Measurements from ENCODE around the gene BMPER.

BMPER gene

DNA sequence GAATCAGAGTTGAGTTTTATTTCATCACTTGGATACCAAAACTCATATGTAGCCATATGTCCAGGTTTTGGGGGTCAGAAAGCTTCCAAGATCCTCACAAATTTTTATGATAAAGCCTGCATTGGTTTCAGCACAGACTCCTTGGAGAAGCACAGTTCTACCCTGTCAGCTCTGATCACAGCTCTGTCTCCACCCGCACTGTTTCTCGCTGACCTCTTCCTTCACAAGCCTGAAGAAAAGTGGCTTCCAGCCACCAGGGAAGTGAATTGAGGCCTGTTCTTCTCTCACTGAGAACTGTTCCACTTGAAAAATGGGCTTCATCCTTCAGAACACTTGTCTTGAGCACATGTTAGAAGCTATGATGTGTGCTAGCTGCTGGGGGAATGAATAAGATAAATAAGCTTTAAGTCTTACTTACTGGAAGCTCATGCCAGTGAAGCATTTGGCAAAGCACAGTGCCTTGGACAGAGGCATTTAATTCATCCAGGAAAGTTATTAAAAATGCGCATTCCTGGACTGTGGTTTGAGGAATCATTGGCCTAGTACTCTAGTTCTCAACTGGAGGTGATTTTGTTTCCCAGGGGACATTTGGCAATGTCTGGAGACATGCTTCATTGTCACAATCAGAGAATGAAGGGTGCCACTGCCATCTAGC, 133.6 kb downstream of the BMPER start:
- DNase-seq (ENCODE audit: insufficient read length), result no peak
- FAIRE-seq, result no peak
- TF ChIP-seq POLR2A (IDR thresholded peaks at IDR 0.05; ENCODE audit: low read depth, low read length) (no peak), POLR2AphosphoS5 (IDR thresholded peaks at IDR 0.05; ENCODE audit: low read depth, low read length) (no peak), TAF1 (IDR thresholded peaks at IDR 0.05; ENCODE audit: borderline replicate concordance, low read depth, low read length) (no peak)

DNA sequence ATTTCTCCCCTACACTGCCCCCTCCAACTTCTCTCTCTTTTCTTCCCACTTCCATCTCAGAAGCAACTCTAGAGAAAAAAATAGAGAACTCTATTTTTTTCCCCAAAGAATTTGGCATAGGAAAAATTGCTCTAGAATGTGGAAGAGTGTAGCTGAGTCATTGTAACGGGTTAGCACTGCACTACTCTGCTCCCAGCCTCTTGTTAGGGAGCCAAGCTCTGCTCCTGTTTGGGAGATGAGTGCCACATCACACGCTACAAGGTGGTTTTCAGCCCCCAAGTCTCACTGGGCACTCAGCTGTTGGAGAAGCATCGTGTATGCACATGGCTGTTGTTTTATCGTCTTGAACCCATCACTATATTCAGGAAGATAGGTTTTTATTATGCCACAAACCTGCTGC, 136.4 kb downstream of the BMPER start:
- no peak for TF ChIP-seq POLR2AphosphoS5 (IDR thresholded peaks at IDR 0.05; ENCODE audit: low read depth, low read length)
- no peak for TF ChIP-seq TAF1 (IDR thresholded peaks at IDR 0.05; ENCODE audit: borderline replicate concordance, low read depth, low read length)
- no peak for TF ChIP-seq POLR2A (IDR thresholded peaks at IDR 0.05; ENCODE audit: low read depth, low read length)
- DNase-seq (ENCODE audit: insufficient read length), result no peak
- no peak for FAIRE-seq

DNA sequence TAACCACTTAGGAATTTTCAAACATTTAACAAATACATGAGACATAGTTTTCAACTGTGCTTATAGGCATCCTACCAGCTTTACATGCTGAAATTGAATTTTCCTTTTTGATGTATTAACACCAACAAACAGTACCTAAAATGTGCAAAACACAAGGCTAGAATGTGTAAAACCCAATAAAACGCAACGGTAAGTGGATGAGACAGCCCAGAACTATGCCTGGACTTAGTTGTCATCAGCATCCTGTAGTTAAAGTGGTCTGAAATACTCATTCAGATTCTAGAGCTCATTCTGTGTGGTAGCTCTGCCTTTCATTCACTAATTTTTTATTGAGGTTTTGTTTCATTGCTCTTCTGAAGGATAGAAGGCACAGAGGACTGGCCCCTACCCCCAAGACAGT, 137.1 kb downstream of the BMPER start:
- FAIRE-seq (no peak), DNase-seq (ENCODE audit: insufficient read length) (no peak)
- TF ChIP-seq POLR2AphosphoS5 (IDR thresholded peaks at IDR 0.05; ENCODE audit: low read depth, low read length) (no peak), POLR2A (IDR thresholded peaks at IDR 0.05; ENCODE audit: low read depth, low read length) (no peak), TAF1 (IDR thresholded peaks at IDR 0.05; ENCODE audit: borderline replicate concordance, low read depth, low read length) (no peak)

DNA sequence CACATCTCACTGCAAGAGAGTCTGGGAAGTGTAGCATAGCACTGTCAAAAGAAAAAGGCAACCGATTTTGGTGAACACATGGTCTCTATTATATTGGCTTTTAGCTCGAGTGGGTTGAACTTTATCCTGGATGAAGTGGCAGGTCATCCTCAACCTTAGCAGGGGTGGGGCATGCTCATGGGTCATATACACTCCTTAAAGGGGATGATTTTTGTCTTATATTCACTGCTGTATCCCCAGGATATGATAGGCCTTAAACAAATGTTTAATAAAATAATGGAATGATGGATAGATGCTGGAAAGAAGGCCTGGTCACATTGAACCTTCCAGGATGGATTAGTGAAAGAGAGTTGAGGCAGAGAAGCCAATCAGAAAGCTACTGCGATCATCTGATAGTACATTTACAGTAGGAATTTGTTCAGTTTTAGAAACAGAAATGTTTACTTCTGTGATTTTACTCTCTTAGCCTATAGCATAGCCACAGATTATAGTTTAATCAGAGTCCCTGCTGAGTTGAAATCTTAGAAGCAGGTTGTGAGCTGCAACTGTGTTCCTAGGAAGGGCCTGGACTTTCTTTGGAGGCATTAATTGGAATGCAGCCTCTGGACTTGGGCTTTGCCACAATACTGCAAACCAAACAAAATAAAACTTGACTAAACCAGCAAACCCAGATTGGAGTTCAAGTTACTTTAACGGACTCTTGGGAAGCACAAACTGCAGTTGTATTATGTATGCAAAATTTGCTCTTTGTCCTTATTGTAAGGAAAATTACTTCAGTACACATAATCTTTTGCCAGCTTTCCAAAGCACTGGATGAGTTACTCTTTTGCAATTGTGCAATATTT, 138.3 kb downstream of the BMPER start:
- DNase-seq (ENCODE audit: insufficient read length), result no peak

DNA sequence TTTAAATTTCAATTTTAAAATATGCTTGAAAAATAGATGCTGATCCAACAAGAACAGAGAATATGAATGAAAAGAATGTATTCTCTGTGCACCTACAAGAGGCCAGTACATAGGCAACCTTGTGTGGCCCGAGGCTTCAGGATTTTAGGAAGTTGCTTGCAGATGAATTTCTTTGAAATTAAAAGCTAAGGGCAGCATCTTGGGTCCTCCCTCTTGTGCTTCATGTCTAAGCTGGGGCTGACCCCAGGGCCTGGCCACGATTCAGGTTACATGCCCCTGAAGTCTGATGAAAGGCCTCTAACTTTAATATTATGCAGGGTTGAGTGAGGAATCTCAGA, 138.9 kb downstream of the BMPER start:
- TF ChIP-seq POLR2A (IDR thresholded peaks at IDR 0.05; ENCODE audit: low read depth, low read length) (no peak), TAF1 (IDR thresholded peaks at IDR 0.05; ENCODE audit: borderline replicate concordance, low read depth, low read length) (no peak), POLR2AphosphoS5 (IDR thresholded peaks at IDR 0.05; ENCODE audit: low read depth, low read length) (no peak)

More for the DNA sequence above, 138.3 kb downstream of the BMPER start:
- TF ChIP-seq POLR2A (IDR thresholded peaks at IDR 0.05; ENCODE audit: low read depth, low read length) (no peak), POLR2AphosphoS5 (IDR thresholded peaks at IDR 0.05; ENCODE audit: low read depth, low read length) (no peak), TAF1 (IDR thresholded peaks at IDR 0.05; ENCODE audit: borderline replicate concordance, low read depth, low read length) (no peak)
- no peak for FAIRE-seq

DNA sequence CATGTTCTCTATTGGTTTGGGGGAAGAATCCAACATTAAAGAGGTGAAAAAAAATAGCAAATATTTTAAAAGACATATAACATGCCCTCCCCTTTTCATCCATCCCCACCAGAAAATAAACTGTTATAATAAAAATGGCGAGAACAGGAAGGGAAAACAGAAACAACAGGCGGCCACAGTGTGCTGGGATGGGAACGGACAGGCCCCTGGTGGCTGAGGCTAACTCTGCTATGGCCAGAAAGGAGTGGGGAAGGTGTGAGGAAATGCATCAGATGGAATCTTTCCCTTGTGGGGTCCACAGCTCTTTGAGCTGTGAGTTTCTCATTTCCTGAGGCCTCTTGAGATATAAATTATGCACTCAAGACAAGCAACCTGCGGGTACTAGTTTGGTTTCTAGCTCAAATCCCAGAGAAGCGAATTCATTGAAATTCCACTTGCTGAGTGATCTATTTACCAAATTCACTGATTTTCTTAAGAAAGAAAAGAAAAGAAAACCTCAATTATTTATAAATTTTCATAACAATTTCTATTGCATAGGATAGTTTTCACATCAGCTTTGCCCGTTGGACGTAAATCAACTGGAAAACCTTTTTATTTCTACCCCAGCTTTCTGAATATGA, 139.5 kb downstream of the BMPER start:
- FAIRE-seq (no peak), DNase-seq (ENCODE audit: insufficient read length) (no peak)
- no peak for TF ChIP-seq POLR2AphosphoS5 (IDR thresholded peaks at IDR 0.05; ENCODE audit: low read depth, low read length)
- TF ChIP-seq TAF1 (IDR thresholded peaks at IDR 0.05; ENCODE audit: borderline replicate concordance, low read depth, low read length), result no peak
- no peak for TF ChIP-seq POLR2A (IDR thresholded peaks at IDR 0.05; ENCODE audit: low read depth, low read length)

More for the DNA sequence above, 138.9 kb downstream of the BMPER start:
- FAIRE-seq, result no peak
- no peak for DNase-seq (ENCODE audit: insufficient read length)

DNA sequence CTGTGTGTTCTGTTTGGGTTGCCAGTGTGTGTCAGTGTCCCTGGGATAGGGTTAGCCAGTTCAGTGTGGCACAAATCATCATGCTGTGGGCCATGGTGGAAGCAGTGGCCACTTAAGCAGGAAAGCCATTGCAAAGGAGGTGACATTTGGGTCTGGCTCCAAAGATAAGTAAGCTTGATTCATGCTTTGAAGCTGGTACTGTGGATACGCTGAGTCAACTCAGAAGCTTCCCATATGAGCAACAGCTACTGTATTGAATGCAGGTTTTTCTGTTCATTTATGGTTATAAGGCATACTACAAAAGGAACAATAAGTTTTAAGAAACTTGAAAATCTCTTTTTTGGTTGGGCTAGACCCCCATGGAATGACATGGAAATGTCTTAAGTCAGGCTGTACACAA, 143.1 kb downstream of the BMPER start:
- DNase-seq (ENCODE audit: insufficient read length), result no peak
- no peak for FAIRE-seq
- TF ChIP-seq POLR2A (IDR thresholded peaks at IDR 0.05; ENCODE audit: low read depth, low read length), result no peak
- no peak for TF ChIP-seq TAF1 (IDR thresholded peaks at IDR 0.05; ENCODE audit: borderline replicate concordance, low read depth, low read length)
- no peak for TF ChIP-seq POLR2AphosphoS5 (IDR thresholded peaks at IDR 0.05; ENCODE audit: low read depth, low read length)

DNA sequence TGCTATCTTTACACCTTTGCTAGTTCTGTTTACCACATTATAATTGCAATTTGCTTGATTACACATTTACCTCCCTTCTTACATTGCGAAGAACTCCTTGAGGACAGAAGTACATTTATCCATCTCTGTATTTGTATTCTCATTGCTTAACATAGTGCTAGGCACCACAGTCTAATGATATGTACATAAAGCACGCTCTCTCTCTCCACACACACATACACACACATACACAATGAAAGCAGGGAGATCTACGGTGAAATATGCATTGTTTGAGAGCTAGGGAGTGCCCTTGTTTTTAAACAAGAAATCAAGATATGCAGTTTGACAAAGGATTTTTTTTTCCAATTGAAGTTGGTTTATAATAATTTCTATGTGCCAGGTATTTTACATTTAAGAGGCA, 148.7 kb downstream of the BMPER start:
- FAIRE-seq, result no peak
- DNase-seq (ENCODE audit: insufficient read length), result no peak
- TF ChIP-seq POLR2A (IDR thresholded peaks at IDR 0.05; ENCODE audit: low read depth, low read length) (no peak), TAF1 (IDR thresholded peaks at IDR 0.05; ENCODE audit: borderline replicate concordance, low read depth, low read length) (no peak), POLR2AphosphoS5 (IDR thresholded peaks at IDR 0.05; ENCODE audit: low read depth, low read length) (no peak)

DNA sequence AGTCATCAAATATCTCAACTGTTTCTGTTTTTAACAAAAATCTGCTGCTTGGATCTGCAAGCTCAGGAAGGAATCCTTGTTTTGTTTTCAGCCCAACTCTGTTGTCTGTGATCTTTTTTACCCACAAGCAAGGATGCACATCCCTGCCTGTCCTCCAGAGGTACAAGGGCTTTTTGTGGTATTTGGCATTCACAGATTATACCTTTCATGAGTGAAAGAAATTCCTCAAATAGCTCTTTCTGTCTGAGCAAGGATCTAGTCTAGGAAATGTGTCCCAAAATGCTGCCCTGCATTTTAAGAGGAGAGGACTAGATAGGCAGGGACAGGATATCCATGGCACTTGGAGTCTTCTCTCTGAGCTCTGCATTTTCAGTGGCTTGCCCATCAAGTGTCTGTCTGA, 151.8 kb downstream of the BMPER start:
- FAIRE-seq, result no peak

DNA sequence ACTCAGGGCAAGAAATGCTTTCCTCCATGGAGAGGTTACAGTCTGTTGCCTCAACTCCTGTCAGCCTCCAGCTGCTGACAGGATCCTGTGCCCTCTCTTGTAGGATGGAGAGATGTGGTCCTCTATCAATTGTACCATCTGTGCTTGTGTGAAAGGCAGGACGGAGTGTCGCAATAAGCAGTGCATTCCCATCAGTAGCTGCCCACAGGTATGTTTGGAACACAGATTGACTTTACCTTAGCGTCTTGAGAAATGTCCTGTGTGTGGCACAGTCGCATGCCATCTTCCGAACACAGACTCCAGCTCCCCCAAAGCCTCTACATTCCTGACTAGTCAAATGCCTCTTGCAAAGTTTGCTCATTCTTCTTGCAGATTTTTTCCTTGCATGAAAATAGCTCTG, 152.6 kb downstream of the BMPER start:
- FAIRE-seq (no peak), DNase-seq (ENCODE audit: insufficient read length) (no peak)
- TF ChIP-seq POLR2AphosphoS5 (IDR thresholded peaks at IDR 0.05; ENCODE audit: low read depth, low read length), result no peak
- no peak for TF ChIP-seq TAF1 (IDR thresholded peaks at IDR 0.05; ENCODE audit: borderline replicate concordance, low read depth, low read length)
- no peak for TF ChIP-seq POLR2A (IDR thresholded peaks at IDR 0.05; ENCODE audit: low read depth, low read length)

More for the DNA sequence above, 151.8 kb downstream of the BMPER start:
- DNase-seq (ENCODE audit: insufficient read length), result no peak
- TF ChIP-seq POLR2A (IDR thresholded peaks at IDR 0.05; ENCODE audit: low read depth, low read length) (no peak), POLR2AphosphoS5 (IDR thresholded peaks at IDR 0.05; ENCODE audit: low read depth, low read length) (no peak), TAF1 (IDR thresholded peaks at IDR 0.05; ENCODE audit: borderline replicate concordance, low read depth, low read length) (no peak)

DNA sequence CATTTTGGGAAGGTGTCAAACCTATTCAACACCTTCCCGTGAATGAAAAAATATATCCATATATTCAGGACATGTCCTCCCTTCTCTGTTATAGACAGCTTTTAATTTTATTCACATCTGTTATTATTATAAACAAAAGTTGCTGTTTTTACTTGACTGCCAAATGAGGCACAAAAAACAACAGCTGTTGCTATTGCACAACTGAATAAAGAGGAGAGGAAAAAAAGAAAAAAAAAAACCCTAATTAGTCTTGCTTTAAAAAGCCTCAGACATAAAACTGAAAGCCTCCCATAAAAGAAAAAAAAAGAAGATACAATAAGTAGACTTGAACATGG, 153.4 kb downstream of the BMPER start:
- TF ChIP-seq POLR2A (IDR thresholded peaks at IDR 0.05; ENCODE audit: low read depth, low read length) (no peak), POLR2AphosphoS5 (IDR thresholded peaks at IDR 0.05; ENCODE audit: low read depth, low read length) (no peak), TAF1 (IDR thresholded peaks at IDR 0.05; ENCODE audit: borderline replicate concordance, low read depth, low read length) (no peak)
- DNase-seq (ENCODE audit: insufficient read length) (no peak), FAIRE-seq (no peak)

Data from GM12892 (cell line).